A375 (cell line): Measurements from ENCODE around the gene OR9A2. TPM values are rescaled to one million over a fixed set of nuclear protein-coding genes. Genes with fewer than 3 reads are reported as not detected.

Experiments
- total RNA-seq: library from RNA; depleted of rRNA; stranded (reverse); fragments of >200 nt; shearing (Covaris generic); gene quantifications from 2 replicates; pipeline ENCODE4 v1.2.3, GENCODE V29; 2014; rRNA removed

OR9A2 gene, protein sequence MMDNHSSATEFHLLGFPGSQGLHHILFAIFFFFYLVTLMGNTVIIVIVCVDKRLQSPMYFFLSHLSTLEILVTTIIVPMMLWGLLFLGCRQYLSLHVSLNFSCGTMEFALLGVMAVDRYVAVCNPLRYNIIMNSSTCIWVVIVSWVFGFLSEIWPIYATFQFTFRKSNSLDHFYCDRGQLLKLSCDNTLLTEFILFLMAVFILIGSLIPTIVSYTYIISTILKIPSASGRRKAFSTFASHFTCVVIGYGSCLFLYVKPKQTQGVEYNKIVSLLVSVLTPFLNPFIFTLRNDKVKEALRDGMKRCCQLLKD
- 0.38 TPM in 1 of 2 replicates, not detected in the other for total RNA-seq

GRCh38 chr7:143027032-143027431, at the start of gene OR9A2:
Gene OR9A2, minus strand, starts transcription at chr7:143027132. Its CDS starts 0 bp downstream, at chr7:143027132.

GRCh38 chr7:143052041-143052440, 25.1 kb upstream of the OR9A2 start, which contains the start of gene OR6V1:
Gene OR6V1, plus strand, starts transcription at chr7:143052341. Its CDS starts 0 bp downstream, at chr7:143052341.

Other genes starting within 250 kb of the OR9A2 start
- not detected in 2 replicates for gene EPHB6, start 172.1 kb downstream of the OR9A2 start, total RNA-seq
- gene TRPV6, start 141.4 kb downstream of the OR9A2 start, total RNA-seq = 0.11 TPM in 1 of 2 replicates, not detected in the other
- 0.05 TPM in 1 of 2 replicates, not detected in the other for gene TRPV5, start 93.4 kb downstream of the OR9A2 start, total RNA-seq
- not detected in 2 replicates for gene LLCFC1, start 87.6 kb downstream of the OR9A2 start, total RNA-seq
- 0.45 and 0.83 TPM in 2 replicates for gene KEL, start 64.8 kb downstream of the OR9A2 start, total RNA-seq
- not detected in 2 replicates for gene OR6V1, start 25.2 kb upstream of the OR9A2 start, total RNA-seq
- not detected in 2 replicates for gene PIP, start 104.9 kb upstream of the OR9A2 start, total RNA-seq
- gene TAS2R39, start 156.3 kb upstream of the OR9A2 start, total RNA-seq = not detected in 2 replicates
- not detected in 2 replicates for gene TAS2R40, start 194.9 kb upstream of the OR9A2 start, total RNA-seq
- gene GSTK1, start 236.3 kb upstream of the OR9A2 start, total RNA-seq = 126 and 140 TPM in 2 replicates